ENCODE results near the gene CPXM1.
A peak's percentile ranks its signal among the peaks of the same experiment; 100 is the strongest.

CPXM1 gene

DNA sequence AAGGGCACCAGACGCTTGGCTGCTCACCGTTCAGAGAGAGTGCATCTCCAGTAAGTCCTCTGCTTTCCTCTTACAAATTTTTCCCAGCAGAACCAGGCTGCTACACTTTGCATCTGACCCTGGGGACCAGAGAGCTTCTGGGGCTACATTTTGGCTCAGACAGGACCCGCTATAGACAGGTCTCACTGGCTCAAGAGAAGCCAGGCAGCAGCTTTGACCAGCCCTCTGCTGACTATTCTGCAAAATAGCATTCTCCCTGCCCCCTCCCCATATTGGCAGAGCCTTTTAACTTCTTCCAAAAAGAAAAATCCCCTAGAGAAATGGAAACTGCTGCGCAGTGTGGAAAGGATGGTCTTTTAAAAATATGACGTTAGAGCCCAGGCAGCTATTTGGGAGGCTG, 37.2 kb downstream of the CPXM1 start:
- DNase-seq (ENCODE audit: low spot score) = no peak

DNA sequence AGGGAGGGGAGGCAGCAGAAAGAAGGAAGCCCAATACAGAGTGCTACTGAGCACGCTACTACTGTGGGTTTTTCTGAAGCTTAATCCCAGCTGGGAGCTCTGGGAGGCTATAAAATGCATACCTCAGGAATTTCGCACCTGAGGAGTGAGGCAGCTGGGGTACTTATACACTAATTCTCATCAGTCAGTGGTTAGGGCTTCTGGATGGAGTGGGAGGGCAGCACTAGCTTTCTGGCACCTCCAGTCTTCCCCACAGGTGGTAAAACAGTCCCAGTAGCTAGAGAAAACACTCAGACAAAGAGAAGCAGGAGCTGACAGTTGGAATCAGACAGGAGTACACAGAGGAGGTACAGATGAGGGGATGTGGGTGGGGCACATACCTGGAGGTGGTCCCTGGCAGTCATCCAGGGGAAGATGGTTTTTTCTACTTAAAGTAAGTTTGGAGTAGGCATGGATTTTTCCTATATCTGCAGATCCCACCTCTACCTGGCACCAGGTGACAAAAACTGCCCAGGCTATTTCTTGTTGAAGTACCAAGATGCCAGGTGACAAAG, 37.8 kb downstream of the CPXM1 start:
- no peak for DNase-seq (ENCODE audit: low spot score)

DNA sequence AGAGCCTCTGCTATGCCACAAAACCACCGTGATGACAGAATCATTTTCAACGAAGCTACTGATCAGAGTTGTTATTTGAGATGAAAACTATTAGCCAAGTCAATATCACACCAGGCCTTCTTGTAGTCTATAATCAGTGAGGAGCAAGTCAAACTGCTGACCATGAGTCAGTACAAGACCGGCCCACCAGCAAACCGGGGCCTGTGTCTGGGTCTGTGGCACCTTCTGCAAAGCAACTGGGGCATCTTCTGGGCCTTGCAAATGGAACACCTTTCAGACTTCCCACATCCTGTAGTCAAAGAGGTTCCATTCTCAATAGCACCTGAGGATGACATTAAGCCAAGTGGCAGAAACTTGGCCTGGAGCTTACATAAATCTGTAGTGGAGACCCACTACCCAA, 38.5 kb downstream of the CPXM1 start:
- DNase-seq (ENCODE audit: low spot score) = no peak

DNA sequence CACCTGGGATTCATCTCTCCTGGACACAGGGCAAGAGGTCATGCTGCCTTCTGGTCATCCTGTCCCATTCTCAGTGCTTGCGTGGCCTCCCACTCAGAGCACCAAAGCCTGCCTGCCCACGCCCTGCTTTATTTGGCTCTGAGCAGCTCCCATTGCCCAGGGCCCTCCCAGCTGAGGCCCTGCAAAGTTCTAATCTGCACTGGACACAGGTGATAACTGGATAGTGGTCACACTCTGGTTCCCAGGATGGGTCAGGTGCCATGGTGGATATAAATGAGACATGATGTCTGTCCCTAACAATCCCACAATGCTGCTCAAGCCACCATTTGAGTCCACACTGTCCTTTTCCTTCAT, 39.5 kb downstream of the CPXM1 start:
- DNase-seq (ENCODE audit: low spot score) = no peak

DNA sequence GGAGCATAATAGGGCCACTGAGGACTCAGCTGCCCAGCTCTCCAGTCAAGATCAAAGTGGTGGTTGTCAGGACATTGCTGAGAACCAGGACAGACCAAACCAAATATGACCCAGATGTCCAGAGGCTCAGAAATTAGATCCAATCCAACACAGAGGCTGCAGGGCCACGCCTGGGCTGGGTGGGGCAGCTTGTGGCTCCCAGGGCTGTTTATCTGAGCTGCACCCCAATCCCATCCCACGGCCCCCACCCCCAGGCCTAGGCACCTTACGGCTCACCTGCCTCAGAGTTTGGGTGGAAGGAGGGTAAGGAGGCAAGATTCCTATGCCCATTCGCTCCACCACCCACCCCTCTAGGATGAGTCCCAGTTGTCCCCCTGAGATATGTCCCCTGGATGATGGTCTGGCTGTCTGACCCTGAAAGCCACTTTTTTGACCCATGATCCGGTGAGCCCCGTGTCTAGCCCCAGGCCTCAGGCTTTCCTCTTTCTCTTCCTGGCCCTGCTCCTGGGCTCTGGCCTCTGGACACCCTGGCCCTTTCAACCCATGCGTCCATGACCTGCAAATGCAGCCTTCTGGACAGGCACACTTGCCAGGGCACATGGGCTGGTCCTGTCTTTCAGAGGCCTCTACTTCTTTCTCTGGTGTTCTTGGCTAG, 40.0 kb downstream of the CPXM1 start:
- DNase-seq (ENCODE audit: low spot score) = no peak

DNA sequence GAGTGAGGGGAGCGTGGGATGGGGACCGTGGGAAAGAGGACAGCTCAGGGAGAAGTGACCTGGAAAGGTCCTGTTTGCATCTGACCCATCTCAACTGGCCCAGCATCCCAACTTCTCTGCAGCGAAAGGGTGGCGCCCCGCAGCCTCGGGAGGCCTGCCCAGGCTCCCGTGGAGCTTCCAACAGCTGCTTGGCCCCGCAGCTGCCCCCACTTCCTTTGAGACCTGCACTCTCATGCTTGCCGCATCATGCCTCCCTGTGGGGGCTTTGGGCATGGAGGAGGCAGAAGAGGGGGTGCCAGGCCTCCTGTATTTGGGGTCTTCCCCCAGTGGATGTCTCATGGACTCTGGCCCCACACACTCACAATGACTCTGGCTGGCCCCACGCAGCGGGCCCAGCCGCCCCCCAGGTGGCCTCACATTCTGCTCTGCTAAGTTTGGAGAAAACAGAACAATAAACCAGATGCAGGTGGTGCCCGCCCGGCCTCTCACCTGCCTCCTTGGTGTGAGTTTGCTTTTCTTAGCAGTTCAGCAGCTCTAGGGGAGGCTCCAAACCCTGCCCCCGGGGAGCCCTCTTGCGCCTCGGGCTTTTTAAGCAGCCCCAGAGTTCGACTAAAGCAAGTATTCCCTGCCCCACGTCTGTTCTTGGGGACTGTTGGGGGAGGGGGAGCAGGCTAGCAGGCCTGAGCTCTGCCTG, 40.7 kb downstream of the CPXM1 start:
- DNase-seq (ENCODE audit: low spot score) = no peak

DNA sequence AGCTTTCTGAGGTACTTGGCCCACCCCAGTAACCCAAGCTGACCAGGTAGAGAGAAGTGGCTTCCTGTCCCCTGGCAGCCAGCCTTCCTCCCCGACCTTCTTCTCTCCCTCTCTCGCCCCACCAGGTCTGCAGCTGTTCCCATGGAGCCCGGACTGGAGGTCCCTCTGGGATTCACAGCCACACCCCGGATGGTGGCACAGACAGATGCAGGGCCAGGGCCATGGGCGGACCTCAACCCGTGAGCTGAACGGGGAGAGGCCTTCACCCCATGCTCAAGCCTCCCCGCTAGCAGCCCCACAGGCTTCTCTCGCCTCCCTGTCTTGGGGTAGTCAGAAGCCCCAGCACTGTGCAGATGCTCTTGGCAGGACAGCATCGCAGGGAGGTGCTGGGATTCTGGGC, 41.3 kb downstream of the CPXM1 start:
- no peak for DNase-seq (ENCODE audit: low spot score)

DNA sequence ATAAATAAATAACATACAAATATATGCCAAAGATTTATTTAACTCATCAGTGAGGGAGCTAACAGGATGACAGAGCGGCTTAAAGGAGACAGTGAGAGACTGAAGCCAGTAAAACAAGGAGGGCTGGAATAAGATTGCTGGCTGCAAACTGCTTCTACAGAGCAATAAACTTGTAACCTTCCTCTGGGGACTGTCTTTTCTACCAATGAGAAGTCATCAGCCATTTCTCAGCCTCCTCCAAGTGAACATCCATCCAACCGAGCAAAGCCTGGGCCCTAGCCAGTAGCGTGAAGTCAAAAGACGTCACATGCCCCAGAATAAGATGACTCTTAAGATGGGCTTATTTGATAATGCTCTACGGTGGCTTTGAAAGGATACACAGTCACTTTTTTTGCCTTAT, 42.5 kb downstream of the CPXM1 start:
- no peak for DNase-seq (ENCODE audit: low spot score)

DNA sequence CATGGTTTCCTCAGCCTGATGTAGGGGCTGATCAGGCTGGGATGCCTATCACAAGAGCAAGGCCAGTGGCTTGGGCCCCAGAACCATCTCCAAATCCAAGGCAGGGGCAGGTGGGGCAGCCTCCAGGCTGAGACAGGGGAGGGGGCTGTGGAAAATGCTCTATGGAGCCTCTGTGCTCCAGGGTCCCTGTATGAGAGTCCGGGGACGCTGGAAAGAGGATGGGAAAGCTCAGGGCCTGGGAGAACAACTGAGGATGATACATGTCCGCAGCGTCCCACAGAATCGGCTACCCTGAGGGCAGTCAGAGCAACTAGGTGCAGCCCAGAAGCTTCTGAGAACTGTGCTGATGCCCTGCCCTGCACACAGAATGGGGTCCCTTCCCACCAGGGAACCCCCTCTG, 43.4 kb downstream of the CPXM1 start:
- DNase-seq (ENCODE audit: low spot score) = no peak

DNA sequence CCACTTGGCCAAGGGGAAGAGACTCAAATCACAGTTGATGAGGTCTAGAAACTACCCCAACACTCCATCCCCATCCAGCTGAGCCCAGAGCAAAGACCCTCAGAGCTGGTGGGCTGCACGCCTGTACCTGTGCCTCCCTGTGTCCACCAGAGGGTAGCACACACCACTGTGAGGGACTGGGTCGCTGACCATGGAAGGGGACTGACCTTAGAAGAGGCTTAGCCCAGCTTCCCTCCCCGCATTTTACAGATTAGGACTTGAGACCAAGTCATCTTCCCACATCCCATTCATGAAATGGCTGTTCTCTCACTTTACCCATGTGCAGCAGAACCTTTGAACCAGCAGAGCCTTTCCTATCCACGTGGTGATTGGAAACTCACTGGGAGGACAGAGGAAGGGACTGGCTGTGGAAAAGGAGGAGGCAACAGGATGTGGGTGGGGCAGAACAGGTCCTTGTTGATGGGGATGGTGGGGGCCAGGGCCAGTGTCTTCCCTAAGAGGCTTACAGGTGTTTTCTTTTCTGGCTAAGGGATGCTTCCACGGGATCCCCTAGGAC, 44.3 kb downstream of the CPXM1 start:
- DNase-seq (ENCODE audit: low spot score) = peak; percentile 78

DNA sequence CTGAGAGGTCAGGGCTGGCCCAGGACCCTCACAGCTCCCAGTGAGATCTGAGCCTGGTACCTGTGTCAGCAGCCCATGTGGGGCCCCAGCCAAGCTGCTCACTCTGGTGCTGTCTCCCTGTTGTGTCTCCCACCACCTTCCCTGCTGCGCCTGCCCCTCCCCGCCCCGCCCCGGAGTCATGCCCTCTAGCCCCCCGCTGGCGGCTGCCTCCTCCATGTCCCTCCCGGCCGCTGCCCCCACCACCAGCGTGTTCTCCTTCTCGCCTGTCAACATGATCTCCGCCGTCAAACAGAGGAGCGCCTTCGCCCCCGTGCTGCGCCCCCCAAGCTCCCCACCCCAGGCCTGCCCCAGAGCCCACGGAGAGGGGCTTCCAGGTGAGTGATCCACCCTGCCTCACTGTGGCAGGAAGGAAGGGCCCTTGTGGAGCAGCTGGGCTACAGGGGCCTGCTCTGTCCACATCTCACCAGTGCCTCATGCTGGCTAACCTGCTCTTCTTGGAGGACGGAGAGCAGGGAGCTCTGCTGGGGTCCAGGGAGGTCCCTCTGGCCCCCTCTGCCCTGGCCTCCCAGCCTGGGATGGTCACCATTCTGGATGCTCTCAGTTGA, 44.9 kb downstream of the CPXM1 start:
- DNase-seq (ENCODE audit: low spot score) = no peak

DNA sequence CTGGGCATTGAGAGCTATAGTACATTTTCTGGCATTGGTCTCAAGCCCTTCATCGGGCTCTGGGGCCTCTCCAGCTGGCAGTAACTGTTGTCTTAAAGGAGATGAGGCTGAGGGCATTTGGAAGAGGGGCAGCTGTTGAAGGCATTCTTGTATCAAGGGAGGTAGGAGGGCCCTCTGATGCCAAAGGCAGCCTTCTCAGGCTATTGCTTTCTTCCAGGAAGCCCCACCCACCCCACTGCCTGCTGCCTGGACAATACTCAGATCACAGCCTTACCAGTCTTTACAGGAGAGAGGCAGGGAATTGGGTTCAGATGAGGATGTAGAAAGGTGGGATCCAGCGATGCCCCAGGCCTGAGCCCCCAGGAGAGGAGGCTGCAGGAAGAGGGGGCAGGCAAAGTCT, 46.0 kb downstream of the CPXM1 start:
- DNase-seq (ENCODE audit: low spot score) = no peak

DNA sequence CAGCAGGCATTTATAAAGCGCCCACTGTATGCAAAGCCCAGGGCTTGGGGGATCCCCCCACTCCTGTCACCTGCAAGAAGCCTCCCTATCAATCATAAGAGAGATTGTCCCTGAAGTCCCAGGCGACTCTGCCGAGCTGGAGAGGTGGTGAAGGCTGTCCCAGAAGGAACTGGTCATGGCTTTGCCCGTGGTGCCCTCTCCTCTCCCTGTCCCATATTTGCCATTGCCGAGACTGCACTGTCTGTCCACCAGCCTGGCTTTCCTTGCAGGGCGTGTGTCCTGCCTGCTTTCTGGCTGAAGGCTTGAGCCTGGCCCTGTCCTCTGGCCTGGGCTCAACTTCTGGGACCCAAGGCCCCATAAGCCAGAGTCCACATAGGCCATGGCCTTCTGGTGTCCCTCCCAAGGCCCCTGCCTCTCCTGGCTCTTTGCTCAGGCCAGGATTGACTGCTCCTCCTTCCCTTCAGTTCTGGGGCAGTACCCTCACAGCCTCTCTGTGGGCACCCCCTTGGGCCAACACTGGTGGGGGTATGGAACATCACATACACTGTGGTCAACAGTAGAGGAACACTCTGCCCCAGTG, 46.9 kb downstream of the CPXM1 start:
- no peak for DNase-seq (ENCODE audit: low spot score)

DNA sequence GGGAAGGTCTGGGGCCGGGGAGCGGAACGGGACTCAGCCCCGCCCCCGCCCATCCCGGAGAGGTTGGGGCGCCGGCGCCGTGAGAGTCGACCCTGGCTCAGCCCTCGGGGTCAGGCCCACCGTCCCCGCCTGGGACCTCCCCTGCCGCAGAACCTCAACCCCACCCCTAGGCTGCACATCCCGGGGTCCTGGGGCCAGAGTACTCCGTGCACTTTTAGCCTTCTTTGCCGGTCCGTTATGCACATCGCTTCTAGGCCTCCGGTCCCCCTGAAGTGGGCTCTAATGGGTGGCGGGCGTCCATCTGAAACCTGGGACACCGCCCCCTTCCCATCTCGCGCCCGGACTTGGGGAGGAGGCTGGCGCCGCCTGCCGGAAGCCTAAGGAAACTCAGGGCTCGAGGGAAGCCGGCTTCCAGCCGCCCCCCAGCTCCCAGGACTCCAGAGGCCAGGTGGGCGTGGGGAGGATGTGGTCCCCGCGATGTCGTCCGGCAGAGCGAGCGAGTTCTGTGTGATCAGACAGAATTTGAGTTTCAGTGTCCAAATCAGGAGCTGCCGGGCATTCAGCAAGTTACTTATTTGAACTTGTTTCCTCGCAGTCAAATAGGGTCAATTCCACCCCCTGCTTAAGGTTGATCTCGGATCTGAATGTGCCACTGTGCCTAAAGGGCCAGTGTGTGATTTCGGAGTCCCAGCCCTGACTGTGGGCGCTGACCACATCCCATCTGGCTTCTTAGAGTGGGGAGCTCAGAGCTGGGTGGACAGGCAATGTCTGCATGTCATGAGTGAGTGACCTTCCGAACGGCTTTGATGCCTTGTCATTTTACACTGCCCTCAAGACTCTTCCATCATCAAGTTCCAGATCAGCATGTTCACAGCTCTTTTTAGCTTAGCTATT, 47.6 kb downstream of the CPXM1 start:
- peak; percentile 47 for DNase-seq (ENCODE audit: low spot score)

DNA sequence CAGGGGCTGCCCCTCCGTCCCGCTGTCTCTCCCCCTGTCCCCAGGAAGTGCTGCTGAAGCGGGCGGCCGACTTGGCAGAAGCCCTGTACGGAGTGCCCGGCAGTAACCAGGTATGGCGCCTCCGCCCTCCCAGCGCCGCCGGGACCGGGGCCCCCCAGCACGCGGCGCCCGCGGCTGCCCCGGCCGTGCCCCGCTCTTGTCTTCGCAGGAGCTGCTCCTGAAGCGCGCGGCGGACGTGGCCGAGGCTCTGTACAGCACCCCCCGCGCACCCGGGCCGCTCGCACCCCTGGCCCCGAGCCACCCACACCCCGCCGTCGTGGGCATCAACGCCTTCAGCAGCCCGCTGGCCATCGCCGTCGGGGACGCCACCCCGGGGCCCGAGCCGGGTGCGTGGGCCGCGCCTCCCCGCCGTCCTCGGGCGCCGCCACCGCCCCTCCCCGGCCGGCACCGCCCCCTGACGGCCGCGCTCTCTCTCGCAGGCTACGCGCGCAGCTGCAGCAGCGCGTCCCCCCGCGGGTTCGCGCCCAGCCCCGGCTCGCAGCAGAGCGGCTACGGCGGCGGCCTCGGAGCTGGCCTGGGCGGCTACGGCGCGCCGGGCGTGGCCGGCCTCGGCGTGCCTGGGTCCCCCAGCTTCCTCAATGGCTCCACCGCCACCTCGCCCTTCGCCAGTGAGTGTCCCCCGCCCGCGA, 48.4 kb downstream of the CPXM1 start:
- DNase-seq (ENCODE audit: low spot score) = no peak

DNA sequence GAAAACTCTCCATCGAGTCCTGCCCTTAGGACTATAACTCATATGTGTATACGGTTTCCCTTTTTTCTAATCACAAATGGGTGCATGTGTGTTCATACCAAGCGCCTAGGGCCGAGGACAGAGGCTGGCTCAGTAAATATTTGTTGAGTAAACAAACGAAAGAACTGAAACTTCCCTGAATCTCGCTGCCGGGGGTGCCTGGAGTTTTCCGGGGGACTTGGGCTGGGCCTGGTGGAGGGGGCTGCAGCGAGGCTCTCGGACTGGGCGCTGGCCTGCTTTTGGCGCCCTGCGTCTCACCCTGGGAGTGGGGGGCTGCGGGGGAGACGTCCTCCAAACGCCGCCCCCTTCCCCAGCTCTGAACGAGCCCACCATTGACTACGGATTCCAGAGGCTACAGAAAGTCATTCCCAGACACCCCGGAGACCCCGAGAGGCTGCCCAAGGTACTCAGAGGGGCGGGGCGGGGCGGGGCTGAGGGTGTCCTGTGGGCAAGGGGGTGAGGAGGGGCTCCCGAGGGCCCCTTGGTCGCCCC, 49.0 kb downstream of the CPXM1 start:
- DNase-seq (ENCODE audit: low spot score) = no peak

DNA sequence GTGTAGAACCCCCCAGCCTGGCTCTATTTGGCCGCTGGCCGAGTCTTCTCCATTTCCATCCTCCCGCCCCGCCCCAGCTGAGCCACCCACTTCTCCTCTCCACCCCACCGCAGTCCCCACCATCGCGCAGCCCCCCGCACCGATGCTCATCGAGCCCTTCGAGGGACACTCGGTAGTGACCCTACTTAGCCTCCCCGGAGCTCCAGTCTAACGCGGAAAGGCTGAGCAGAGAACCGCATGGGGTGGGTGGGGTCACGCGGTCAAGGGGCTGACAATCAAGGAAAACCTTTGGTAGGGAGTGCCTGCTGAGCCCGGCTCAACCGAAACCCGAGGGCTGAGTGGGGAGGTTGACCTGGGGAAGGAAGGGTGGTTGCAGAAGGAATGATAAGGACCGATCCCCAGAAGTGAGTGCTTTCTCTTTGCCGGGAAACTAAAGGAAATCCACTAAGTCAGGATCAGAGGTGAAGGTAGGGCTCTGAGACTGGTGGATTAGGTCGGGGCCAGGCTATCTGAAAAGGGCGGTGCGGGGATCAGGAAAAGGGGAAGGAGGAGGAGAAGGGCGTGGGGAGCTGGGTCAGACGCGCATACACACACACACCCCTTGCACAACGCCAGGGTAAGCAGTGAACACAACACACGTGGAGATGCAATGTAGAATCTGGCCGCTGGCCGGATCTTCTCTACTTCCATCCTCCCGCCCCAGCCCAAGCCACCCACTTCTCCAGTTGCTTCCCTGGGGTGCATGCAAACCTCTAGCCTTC, 49.8 kb downstream of the CPXM1 start:
- DNase-seq (ENCODE audit: low spot score) = no peak

DNA sequence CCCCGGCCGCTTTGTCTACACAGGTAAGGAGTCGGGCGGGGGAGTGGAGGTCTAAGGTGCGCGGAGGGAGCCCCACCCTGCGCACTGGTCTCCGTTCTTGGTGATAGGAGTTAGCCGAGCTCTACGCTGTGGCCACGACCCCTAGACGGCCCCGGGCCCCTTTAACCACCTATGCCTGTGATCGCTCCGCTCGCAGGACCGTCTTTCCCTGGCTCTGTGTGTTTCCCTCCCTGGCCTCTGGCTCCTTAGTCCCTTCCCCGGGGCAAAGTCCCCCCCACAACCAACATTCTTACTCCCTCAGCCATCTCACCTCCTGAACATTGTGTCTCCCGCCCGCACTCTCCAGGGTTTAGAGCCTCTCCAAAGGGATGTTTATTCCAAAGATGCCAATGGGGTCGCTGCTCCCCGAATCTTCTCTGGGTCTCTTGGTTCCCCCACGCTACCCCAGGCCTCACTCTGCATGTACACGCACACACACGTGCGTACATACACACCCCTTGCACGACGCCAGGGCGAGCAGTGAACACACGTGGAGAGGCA, 50.4 kb downstream of the CPXM1 start:
- DNase-seq (ENCODE audit: low spot score) = no peak

DNA sequence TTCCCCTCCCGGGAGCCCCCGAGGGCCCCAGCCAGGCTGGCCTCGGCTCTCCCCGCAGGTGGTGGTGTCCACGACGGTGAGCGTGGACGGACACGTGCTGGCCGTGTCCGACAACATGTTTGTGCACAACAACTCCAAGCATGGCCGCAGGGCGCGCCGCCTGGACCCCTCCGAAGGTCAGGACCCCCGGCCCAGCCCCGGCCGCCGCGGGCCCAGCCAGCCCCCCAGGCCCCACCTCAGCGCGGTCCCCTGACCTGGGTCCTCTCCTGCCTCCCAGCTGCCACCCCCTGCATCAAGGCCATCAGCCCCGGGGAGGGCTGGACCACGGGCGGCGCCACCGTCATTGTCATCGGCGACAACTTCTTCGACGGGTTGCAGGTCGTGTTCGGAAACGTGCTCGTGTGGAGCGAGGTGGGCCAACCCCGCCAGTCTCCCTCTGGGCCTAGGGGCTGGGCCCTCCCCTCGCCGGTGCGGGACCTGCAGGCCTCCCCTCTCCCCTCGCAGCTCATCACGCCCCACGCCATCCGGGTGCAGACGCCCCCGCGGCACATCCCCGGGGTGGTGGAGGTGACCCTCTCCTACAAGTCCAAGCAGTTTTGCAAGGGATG, 51.0 kb downstream of the CPXM1 start:
- DNase-seq (ENCODE audit: low spot score) = no peak

Data from COLO829 (cell line).